ENCODE data around the gene AFAP1. TPM values are rescaled to one million over a fixed set of nuclear protein-coding genes. Genes with fewer than 3 reads are reported as not detected.
A peak's percentile ranks its signal among the peaks of the same experiment; 100 is the strongest.

Gene AFAP1
- total and polyA plus RNA-seq, 8 donors, result 23.6 to 31.4 (median 27.4) TPM

DNA sequence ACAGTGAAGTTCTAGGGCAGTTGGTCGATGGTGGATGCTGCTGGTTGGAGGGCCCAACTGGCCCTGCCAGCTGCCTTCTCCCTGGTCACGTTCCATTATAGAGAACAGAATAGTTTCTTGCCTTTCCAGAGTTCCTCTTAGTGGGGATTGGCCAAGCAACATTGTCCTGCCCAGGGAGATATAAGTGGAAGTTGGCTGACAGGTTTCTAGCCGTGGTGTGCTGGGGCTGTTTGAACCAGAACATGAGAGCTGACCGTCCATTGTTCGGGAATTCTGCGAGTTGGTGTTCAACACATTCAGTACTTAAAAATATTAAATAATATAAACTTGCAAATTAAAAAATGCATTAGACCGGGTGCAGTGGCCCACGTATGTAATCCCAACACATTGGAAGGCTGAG is 3.5 kb upstream of the AFAP1 start:
- Histone ChIP-seq H3K36me3 (no peaks in the 10 kb centered on the region), H3K27me3 (peaks cover 0 to 23% of the 10 kb centered on the region in 2 donors), H3K9me3 (no peaks in the 10 kb centered on the region), H3K27ac (no peak overlapping the region), H3K4me3 (no peak overlapping the region), H3K4me1 (peaks cover 0 to 15% of the 10 kb centered on the region in 2 donors)
- TF ChIP-seq, protein P1, sequence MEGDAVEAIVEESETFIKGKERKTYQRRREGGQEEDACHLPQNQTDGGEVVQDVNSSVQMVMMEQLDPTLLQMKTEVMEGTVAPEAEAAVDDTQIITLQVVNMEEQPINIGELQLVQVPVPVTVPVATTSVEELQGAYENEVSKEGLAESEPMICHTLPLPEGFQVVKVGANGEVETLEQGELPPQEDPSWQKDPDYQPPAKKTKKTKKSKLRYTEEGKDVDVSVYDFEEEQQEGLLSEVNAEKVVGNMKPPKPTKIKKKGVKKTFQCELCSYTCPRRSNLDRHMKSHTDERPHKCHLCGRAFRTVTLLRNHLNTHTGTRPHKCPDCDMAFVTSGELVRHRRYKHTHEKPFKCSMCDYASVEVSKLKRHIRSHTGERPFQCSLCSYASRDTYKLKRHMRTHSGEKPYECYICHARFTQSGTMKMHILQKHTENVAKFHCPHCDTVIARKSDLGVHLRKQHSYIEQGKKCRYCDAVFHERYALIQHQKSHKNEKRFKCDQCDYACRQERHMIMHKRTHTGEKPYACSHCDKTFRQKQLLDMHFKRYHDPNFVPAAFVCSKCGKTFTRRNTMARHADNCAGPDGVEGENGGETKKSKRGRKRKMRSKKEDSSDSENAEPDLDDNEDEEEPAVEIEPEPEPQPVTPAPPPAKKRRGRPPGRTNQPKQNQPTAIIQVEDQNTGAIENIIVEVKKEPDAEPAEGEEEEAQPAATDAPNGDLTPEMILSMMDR (IDR thresholded peaks at IDR 0.05), result no peak
- ATAC-seq (no peak), DNase-seq (no peak)
- intact Hi-C loops (cut with DNase I), result no loop called here

DNA sequence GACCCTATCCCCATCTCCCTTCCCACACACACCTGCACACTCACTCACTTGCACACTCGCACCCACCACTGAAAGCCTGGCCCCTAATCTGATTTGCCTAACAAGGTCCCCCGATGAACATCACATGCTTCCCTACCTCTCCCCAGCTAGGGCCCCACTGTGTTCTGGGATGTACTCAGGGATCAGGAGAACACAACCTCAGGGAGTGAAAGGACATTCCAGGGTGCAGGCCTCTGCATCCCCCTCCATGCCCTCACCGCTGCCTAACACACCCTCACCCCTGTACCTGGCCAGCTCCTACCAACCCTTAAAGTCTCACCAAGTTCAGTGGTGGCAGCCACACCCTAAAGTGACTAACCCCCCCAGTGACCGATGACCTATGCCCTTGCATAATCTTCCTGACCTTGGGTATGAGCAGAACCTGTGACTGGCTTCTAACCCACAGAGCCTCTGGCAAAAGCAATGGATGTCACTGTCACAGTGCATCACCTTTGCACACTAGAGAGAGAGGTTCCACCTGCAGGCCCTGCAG is 2.4 kb upstream of the AFAP1 start:
- ATAC-seq (no peak), DNase-seq (no peak)
- peaks cover 0 to 27% of the 10 kb centered on the region in 2 donors for H3K4me1 ChIP-seq
- TF ChIP-seq, protein P1 (IDR thresholded peaks at IDR 0.05), result no peak
- no peaks in the 10 kb centered on the region for H3K9me3 ChIP-seq
- peaks cover 0 to 31% of the 10 kb centered on the region in 2 donors for H3K27me3 ChIP-seq
- H3K4me3 ChIP-seq, result no peak overlapping the region
- intact Hi-C loops (cut with DNase I), result no loop called here
- H3K36me3 ChIP-seq, result no peaks in the 10 kb centered on the region
- H3K27ac ChIP-seq, result no peak overlapping the region

DNA sequence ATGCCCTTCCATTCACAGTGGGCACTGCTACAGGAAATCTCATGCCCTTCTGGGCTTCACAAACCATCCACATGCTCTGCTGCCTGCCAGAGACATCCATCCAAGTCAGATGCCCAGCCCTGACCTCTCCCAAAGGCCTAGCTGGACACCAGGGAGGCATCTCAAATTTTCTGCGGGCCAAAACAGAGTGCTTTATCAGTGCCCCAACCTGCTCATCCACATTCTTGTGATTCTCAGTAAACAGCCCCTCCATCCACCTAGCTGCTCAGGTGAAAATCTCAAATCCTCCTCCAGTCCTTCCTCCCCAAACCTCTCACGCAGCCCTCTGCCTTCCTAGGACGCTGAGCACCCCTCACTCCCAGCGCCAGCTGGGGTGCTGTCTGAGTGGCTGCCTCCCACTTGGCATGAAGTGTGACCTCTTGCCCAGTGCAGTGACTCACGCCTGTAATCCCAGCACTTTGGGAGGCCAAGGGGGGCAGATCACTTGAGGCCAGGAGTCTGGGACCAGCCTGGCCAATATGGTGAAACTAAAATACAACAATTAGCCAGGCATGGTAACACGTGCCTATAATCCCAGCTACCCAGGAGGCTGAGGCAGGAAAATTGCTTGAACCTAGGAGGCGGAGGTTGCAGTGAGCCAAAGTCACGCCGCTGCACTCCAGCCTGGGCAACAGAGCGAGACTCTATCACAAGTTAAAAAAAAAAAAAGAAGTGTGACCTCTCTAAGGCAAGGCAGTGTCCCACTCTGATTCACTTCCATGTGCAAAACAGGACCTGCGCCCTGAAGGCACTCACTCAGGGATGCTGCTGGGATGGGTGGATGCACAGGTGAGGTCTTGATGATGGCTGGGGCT is 1.7 kb upstream of the AFAP1 start:
- Histone ChIP-seq H3K36me3 (no peaks in the 10 kb centered on the region), H3K9me3 (no peaks in the 10 kb centered on the region), H3K27ac (no peak overlapping the region), H3K27me3 (peaks cover 0 to 31% of the 10 kb centered on the region in 2 donors), H3K4me1 (peaks cover 0 to 29% of the 10 kb centered on the region in 2 donors), H3K4me3 (no peak overlapping the region)
- intact Hi-C loops (cut with DNase I), result no loop called here
- TF ChIP-seq, protein P1 (IDR thresholded peaks at IDR 0.05), result no peak
- ATAC-seq (peak; percentile 3), DNase-seq (no peak)

DNA sequence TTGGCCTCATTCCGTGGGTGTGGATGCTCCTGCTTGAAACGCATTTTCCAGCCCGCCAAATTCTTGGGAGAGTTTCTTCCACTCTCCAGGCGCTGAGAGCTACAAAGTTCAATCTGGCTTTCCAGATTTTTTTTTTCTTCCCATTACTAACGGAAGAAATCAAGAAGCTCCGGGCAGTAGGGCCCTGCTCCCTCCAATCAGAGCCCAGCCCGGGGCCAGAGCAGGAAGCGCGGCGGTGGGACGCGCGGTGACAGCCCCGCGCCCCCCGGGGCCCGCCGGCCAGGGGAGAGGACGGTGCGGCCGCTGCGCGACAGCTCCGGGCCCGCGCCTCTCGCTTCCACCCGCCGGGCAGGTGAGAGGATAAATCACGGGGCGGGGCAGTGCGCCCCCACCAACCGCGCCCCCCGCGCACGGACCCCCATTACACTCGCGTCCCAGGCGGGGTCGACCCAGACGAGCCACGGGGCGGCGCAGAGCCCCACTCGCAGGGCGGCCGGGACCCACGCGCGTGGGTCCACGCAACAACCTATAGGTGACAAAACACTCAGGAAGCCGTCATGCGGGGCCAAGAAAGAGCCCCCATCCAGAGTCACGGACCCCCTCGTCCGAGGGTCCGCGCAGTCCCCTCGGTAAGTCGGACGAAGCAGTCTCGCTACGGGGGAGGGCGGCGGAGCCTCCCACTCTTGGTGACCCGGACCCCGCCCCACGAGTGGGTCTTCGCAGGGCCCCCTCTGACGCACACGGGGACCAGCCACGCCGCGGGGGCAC is 868 bp downstream of the AFAP1 start:
- Histone ChIP-seq H3K36me3 (no peaks in the 10 kb centered on the region), H3K4me3 (peak overlapping the region; percentile 74 to 86), H3K27ac (peak overlapping the region; percentile 81 to 87), H3K4me1 (peaks cover 0 to 29% of the 10 kb centered on the region in 2 donors), H3K9me3 (no peaks in the 10 kb centered on the region), H3K27me3 (peaks cover 0 to 31% of the 10 kb centered on the region in 2 donors)
- intact Hi-C loops (cut with DNase I), result no loop called here
- TF ChIP-seq, protein P1 (IDR thresholded peaks at IDR 0.05), result no peak
- ATAC-seq (peak; percentile 34), DNase-seq (peak in 3 of 4 donors; percentile 42 to 83 (median 60))

DNA sequence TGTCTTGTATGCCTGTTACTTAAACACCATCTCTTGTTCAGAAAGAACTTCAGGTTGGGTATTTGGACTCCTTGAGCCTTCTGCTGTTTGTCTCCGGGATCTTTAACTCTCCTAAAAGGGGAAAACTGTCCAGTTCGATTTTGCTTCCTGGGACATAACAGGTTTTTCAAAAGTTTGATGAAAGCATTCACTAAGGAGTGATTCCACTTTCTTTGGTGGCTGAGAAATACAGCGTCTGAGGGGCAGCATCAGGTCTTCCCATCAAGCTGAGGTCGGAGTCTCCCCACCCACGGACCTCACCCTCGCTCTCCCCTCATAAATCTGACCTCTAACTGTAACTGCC is 1.4 kb downstream of the AFAP1 start:
- H3K27me3 ChIP-seq, result peaks cover 0 to 31% of the 10 kb centered on the region in 2 donors
- H3K36me3 ChIP-seq, result no peaks in the 10 kb centered on the region
- ATAC-seq (no peak), DNase-seq (no peak)
- TF ChIP-seq, protein P1 (IDR thresholded peaks at IDR 0.05), result no peak
- H3K4me1 ChIP-seq, result peaks cover 0 to 29% of the 10 kb centered on the region in 2 donors
- H3K27ac ChIP-seq, result peak overlapping the region; percentile 81 to 87
- H3K4me3 ChIP-seq, result peak overlapping the region; percentile 74 to 86
- no peaks in the 10 kb centered on the region for H3K9me3 ChIP-seq
- intact Hi-C loops (cut with DNase I), result no loop called here

Data from left lung (tissue), 10 donors.